Mammary epithelial cell (primary cell): ENCODE data around the gene PRUNE2.

Source experiments
- EZH2 ChIP-seq: IDR thresholded peaks from 2 replicates; pipeline ENCODE4 v1.6.1; 2012; ENCODE audit warnings: low read length, inconsistent platforms, borderline replicate concordance
- TF ChIP-seq, protein P1 (sequence below), 2 donors: IDR thresholded peaks in 1 of 2; conservative IDR thresholded peaks in 1 of 2; 2 replicates each; pipeline ENCODE4 v1.5.1; 2011 to 2012; ENCODE audit warnings: inconsistent platforms in 2 of 2, low read length in 2 of 2, mild to moderate bottlenecking in 2 of 2, control low read depth in 1 of 2, low read depth in 1 of 2; ENCODE audit not compliant: insufficient read depth in 1 of 2; ENCODE audit errors: extremely low read depth in 1 of 2

DNA sequence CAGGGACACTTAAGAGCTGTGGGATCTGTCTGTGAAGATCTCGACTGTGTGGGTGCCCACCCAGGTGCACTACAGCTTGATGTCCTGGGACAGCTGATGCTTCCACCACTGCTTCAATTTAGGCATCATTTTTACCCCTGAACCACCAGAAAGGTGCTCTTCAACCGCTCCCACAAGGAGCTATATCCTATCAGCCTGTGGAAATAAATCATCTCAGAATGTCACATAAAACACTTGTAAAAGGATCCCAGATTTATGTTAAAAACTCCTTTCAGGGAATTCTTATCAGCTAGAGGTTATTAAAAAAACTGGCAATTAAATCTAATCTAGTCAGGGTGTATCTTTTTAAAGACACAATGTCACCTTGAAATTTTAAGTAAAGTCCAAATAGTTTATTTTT lies 224.4 kb downstream of the PRUNE2 start:
- TF ChIP-seq, protein P1, sequence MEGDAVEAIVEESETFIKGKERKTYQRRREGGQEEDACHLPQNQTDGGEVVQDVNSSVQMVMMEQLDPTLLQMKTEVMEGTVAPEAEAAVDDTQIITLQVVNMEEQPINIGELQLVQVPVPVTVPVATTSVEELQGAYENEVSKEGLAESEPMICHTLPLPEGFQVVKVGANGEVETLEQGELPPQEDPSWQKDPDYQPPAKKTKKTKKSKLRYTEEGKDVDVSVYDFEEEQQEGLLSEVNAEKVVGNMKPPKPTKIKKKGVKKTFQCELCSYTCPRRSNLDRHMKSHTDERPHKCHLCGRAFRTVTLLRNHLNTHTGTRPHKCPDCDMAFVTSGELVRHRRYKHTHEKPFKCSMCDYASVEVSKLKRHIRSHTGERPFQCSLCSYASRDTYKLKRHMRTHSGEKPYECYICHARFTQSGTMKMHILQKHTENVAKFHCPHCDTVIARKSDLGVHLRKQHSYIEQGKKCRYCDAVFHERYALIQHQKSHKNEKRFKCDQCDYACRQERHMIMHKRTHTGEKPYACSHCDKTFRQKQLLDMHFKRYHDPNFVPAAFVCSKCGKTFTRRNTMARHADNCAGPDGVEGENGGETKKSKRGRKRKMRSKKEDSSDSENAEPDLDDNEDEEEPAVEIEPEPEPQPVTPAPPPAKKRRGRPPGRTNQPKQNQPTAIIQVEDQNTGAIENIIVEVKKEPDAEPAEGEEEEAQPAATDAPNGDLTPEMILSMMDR (conservative IDR thresholded peaks at IDR 0.05 in 1 of 2, IDR thresholded peaks at IDR 0.05 in 1 of 2; ENCODE audit: extremely low read depth in 1 of 2, insufficient read depth in 1 of 2, low read depth in 1 of 2, low read length in 2 of 2) = no peak
- TF ChIP-seq EZH2 = no peak
